HCT116 (cell line): Measurements from ENCODE around the gene APOH. TPM values are rescaled to one million over a fixed set of nuclear protein-coding genes. Genes with fewer than 3 reads are reported as not detected.

ENCODE experiments used
- ATAC-seq: fragments of 200-7000 bp; cut with Tn5 transposase; 2 replicates; pipeline ENCODE4 v1.9.1; 2020; ENCODE audit warnings: mild to moderate bottlenecking, moderate library complexity
- BruUV-seq: library from RNA; stranded (reverse); fragments of 400-500 nt; replicated peaks from 2 replicates; lab custom pipeline; 2021; lab: Mats Ljungman, UMichigan
- CTCF ChIA-PET: fragments of 300-600 bp; sonication (Branson Sonifier 250); formaldehyde crosslinking; loops from one replicate; lab custom pipeline; 2021; ENCODE audit warnings: antibody characterized with exemption; lab: Charles Lee
- POLR2A ChIA-PET: fragments of 300-600, 350-600 bp; sonication (Branson Sonifier 250); formaldehyde crosslinking; loops from one replicate; lab custom pipeline; 2021; ENCODE audit warnings: antibody characterized with exemption; lab: Charles Lee
- RAD21 ChIA-PET, 2 experiments: fragments of 300-600 bp; sonication (Branson Sonifier 250); formaldehyde crosslinking; loops; one replicate each; lab custom pipeline; 2023; ENCODE audit warnings: low total read pairs in 2 of 2; ENCODE audit not compliant: uncharacterized antibody in 2 of 2, unreplicated experiment in 2 of 2, low non-redundant PET in 1 of 2; lab: Charles Lee
- DNase-seq: peaks from one replicate; pipeline ENCODE4 v3.0.0-alpha.2; 2010; ENCODE audit warnings: low read depth, low spot score
- H2AFZ ChIP-seq: fragments of 200-600 bp; shearing (Covaris generic), sonication (generic); 2 replicates; pipeline ENCODE4 v1.6.1; 2017; ENCODE audit warnings: low read depth, mixed run types, mixed read lengths, antibody characterized with exemption, low read length; ENCODE audit not compliant: poor library complexity, severe bottlenecking
- H3K27ac ChIP-seq: 2 replicates; pipeline ENCODE4 v1.5.1; 2012; ENCODE audit warnings: low read depth, low read length
- H3K27me3 ChIP-seq: fragments of 200-600 bp; sonication (generic); 2 replicates; pipeline ENCODE4 v1.6.1; 2016; ENCODE audit warnings: mixed run types, low read length, mixed read lengths; ENCODE audit not compliant: insufficient read depth
- H3K36me3 ChIP-seq, 2 experiments: fragments of 200-500 bp in 1 of 2; fragments of 200-600 bp in 1 of 2; sonication (Bioruptor generic) in 1 of 2; sonication (generic) in 1 of 2; 2 replicates each; pipeline versions ENCODE4 v1.5.1 to v1.6.1; 2014 to 2016; ENCODE audit warnings: low read length in 2 of 2, inconsistent platforms in 1 of 2, mixed read lengths in 1 of 2, mixed run types in 1 of 2; ENCODE audit not compliant: insufficient read depth in 2 of 2, control insufficient read depth in 1 of 2
- H3K4me1 ChIP-seq, 2 experiments: fragments of 200-600 bp in 1 of 2; sonication (generic) in 1 of 2; 2 replicates each; pipeline versions ENCODE4 v1.5.1 to v1.6.1; 2012 to 2017; ENCODE audit warnings: low read length in 2 of 2, inconsistent platforms in 1 of 2, mild to moderate bottlenecking in 1 of 2, mixed read lengths in 1 of 2, mixed run types in 1 of 2, moderate library complexity in 1 of 2; ENCODE audit not compliant: insufficient read depth in 2 of 2, control insufficient read depth in 1 of 2
- H3K4me2 ChIP-seq: fragments of 200-600 bp; sonication (generic); 2 replicates; pipeline ENCODE4 v1.6.1; 2017; ENCODE audit warnings: mixed run types, low read length, mixed read lengths
- H3K4me3 ChIP-seq, 2 experiments: fragments of 200-600 bp in 1 of 2; sonication (generic) in 1 of 2; replicated peaks in 1 of 2; 2 replicates each; pipeline ENCODE4 v1.5.1; 2011 to 2016; ENCODE audit warnings: low read length in 2 of 2, control low read depth in 1 of 2, low read depth in 1 of 2, mild to moderate bottlenecking in 1 of 2, mixed read lengths in 1 of 2, mixed run types in 1 of 2
- H3K79me2 ChIP-seq: fragments of 200-600 bp; sonication (generic); 2 replicates; pipeline ENCODE4 v1.6.1; 2017; ENCODE audit warnings: mild to moderate bottlenecking, mixed run types, low read length, moderate library complexity, mixed read lengths; ENCODE audit not compliant: insufficient read depth
- H3K9ac ChIP-seq: fragments of 200-600 bp; sonication (generic); 2 replicates; pipeline ENCODE4 v1.6.1; 2016; ENCODE audit warnings: low read length, mixed read lengths
- H3K9me2 ChIP-seq: fragments of 200-600 bp; sonication (generic), shearing (Covaris generic); 2 replicates; pipeline ENCODE4 v1.6.1; 2017; ENCODE audit warnings: mixed run types, mild to moderate bottlenecking, moderate library complexity; ENCODE audit not compliant: insufficient read depth
- H3K9me3 ChIP-seq, 2 experiments: fragments of 200-500 bp in 1 of 2; fragments of 200-600 bp in 1 of 2; sonication (Bioruptor generic) in 1 of 2; sonication (generic) in 1 of 2; 2 replicates each; pipeline ENCODE4 v1.6.1; 2014 to 2017; ENCODE audit warnings: low read length in 2 of 2, mixed read lengths in 2 of 2, inconsistent platforms in 1 of 2, low read depth in 1 of 2, mild to moderate bottlenecking in 1 of 2, mixed run types in 1 of 2, moderate library complexity in 1 of 2; ENCODE audit not compliant: control insufficient read depth in 1 of 2, insufficient read depth in 1 of 2
- H4K20me1 ChIP-seq: fragments of 200-600 bp; sonication (generic), shearing (Covaris generic); 2 replicates; pipeline ENCODE4 v1.6.1; 2017; ENCODE audit warnings: mixed run types, mild to moderate bottlenecking, moderate library complexity; ENCODE audit not compliant: insufficient read depth
- CBX3 ChIP-seq: IDR thresholded peaks from 2 replicates; pipeline ENCODE4 v1.6.1; 2012; ENCODE audit warnings: low read depth
- CEBPB ChIP-seq: IDR thresholded peaks from 2 replicates; pipeline ENCODE4 v1.6.1; 2012; ENCODE audit warnings: low read depth
- EGR1 ChIP-seq: IDR thresholded peaks from 2 replicates; pipeline ENCODE4 v1.6.1; 2012; ENCODE audit warnings: low read depth
- EZH2 ChIP-seq: fragments of 200-600 bp; sonication (generic); IDR thresholded peaks from 2 replicates; pipeline ENCODE4 v1.6.1; 2017; ENCODE audit warnings: antibody characterized with exemption, mixed run types
- EZH2phosphoT487 ChIP-seq: fragments of 200-600 bp; IDR thresholded peaks from 2 replicates; pipeline ENCODE4 v1.6.1; 2018; ENCODE audit warnings: antibody characterized with exemption, borderline replicate concordance
- FOSL1 ChIP-seq: IDR thresholded peaks from 2 replicates; pipeline ENCODE4 v1.6.1; 2012; ENCODE audit warnings: low read depth
- JUND ChIP-seq: IDR thresholded peaks from 2 replicates; pipeline ENCODE4 v1.6.1; 2012
- POLR2AphosphoS5 ChIP-seq: IDR thresholded peaks from 2 replicates; pipeline ENCODE4 v1.6.1; 2011; ENCODE audit warnings: mild to moderate bottlenecking, low read depth, low read length, moderate library complexity
- RAD21 ChIP-seq: IDR thresholded peaks from 2 replicates; pipeline ENCODE4 v1.6.1; 2012; ENCODE audit warnings: low read depth, mild to moderate bottlenecking
- SIN3A ChIP-seq: IDR thresholded peaks from 2 replicates; pipeline ENCODE4 v1.6.1; 2012; ENCODE audit warnings: low read depth
- SP1 ChIP-seq: IDR thresholded peaks from 2 replicates; pipeline ENCODE4 v1.6.1; 2012; ENCODE audit warnings: low read depth
- TCF7L2 ChIP-seq: IDR thresholded peaks from 2 replicates; pipeline ENCODE4 v1.7.0; 2011; ENCODE audit warnings: borderline replicate concordance, inconsistent platforms; ENCODE audit not compliant: insufficient read depth, insufficient read length; ENCODE audit errors: extremely low read depth
- YY1 ChIP-seq: IDR thresholded peaks from 2 replicates; pipeline ENCODE4 v1.6.1; 2011; ENCODE audit warnings: low read length, low read depth, moderate library complexity, mild to moderate bottlenecking; ENCODE audit not compliant: insufficient replicate concordance; ENCODE audit errors: extremely low read depth
- ZBTB33 ChIP-seq: IDR thresholded peaks from 2 replicates; pipeline ENCODE4 v1.6.1; 2011; ENCODE audit warnings: mild to moderate bottlenecking, low read length, moderate library complexity; ENCODE audit not compliant: insufficient replicate concordance; ENCODE audit errors: extremely low read depth
- intact Hi-C: fragments of 100-400 bp; cut with micrococcal nuclease; formaldehyde crosslinking; loops from 2 replicates; pipeline ENCODE4 v1.10.0; 2022
- total RNA-seq: library from RNA; stranded (reverse); gene quantifications from one replicate; pipeline ENCODE4 v1.2.1, GENCODE V29; 2021; ENCODE audit not compliant: unreplicated experiment
- TF ChIP-seq, protein P1 (sequence below), 3 experiments: fragments of 200-600 bp in 1 of 3; sonication (generic) in 1 of 3; IDR thresholded peaks in 2 of 3; conservative IDR thresholded peaks in 1 of 3; 2 replicates each; pipeline ENCODE4 v1.5.1; 2012 to 2017; ENCODE audit warnings: low read depth in 2 of 3, low read length in 2 of 3, antibody characterized with exemption in 1 of 3, borderline replicate concordance in 1 of 3, control low read depth in 1 of 3, mild to moderate bottlenecking in 1 of 3, mixed read lengths in 1 of 3, mixed run types in 1 of 3, moderate library complexity in 1 of 3; ENCODE audit not compliant: insufficient read depth in 1 of 3
- TF ChIP-seq, protein P2 (sequence below): IDR thresholded peaks from 2 replicates; pipeline ENCODE4 v1.6.1; 2012

APOH gene
- total RNA-seq, 1 experiment from 2014 or later, result 1.7 TPM

DNA sequence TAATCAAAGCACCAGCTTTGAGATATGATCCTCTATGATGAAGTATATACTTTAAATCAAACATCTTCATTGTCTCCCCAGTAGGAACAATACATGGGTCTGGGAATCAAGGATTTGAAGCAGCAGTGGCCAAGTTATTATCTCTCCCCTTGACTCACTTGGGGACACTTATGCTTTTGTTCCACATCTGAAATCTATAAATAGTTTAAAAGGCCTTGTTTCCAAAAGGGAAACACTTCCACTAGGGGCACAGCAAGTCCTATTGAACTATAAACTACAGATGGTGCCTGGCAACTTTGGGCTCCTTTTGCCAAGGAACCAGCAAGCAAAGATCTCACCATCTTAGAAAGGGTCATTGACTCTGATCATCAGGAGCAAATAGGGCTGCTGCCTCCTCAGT lies 21.3 kb downstream of the APOH start:
- no peaks in the 10 kb centered on the region for H3K79me2 ChIP-seq
- no peak for DNase-seq
- TF ChIP-seq JUND, result no peak
- TF ChIP-seq EZH2phosphoT487, result no peak
- TF ChIP-seq EZH2, result no peak
- TF ChIP-seq POLR2AphosphoS5, result no peak
- TF ChIP-seq, all 23 proteins: peak for 0
- no peaks in the 10 kb centered on the region for H3K9me2 ChIP-seq
- RAD21 ChIA-PET, result no interaction called here
- intact Hi-C loops, result no loop called here
- no peak overlapping the region for H3K27ac ChIP-seq
- CTCF ChIA-PET, result no interaction called here
- H3K9me3 ChIP-seq, result no peaks in the 10 kb centered on the region
- no peaks in the 10 kb centered on the region for H3K27me3 ChIP-seq
- POLR2A ChIA-PET, result no interaction called here
- no peaks in the 10 kb centered on the region for H3K4me1 ChIP-seq
- no peak overlapping the region for H3K9ac ChIP-seq
- no TSS peak for BruUV-seq
- no peak overlapping the region for H3K4me2 ChIP-seq
- H4K20me1 ChIP-seq, result no peaks in the 10 kb centered on the region
- no peaks in the 10 kb centered on the region for H3K36me3 ChIP-seq
- H3K4me3 ChIP-seq, result no peak overlapping the region
- no peak for ATAC-seq
- no peak overlapping the region for H2AFZ ChIP-seq

DNA sequence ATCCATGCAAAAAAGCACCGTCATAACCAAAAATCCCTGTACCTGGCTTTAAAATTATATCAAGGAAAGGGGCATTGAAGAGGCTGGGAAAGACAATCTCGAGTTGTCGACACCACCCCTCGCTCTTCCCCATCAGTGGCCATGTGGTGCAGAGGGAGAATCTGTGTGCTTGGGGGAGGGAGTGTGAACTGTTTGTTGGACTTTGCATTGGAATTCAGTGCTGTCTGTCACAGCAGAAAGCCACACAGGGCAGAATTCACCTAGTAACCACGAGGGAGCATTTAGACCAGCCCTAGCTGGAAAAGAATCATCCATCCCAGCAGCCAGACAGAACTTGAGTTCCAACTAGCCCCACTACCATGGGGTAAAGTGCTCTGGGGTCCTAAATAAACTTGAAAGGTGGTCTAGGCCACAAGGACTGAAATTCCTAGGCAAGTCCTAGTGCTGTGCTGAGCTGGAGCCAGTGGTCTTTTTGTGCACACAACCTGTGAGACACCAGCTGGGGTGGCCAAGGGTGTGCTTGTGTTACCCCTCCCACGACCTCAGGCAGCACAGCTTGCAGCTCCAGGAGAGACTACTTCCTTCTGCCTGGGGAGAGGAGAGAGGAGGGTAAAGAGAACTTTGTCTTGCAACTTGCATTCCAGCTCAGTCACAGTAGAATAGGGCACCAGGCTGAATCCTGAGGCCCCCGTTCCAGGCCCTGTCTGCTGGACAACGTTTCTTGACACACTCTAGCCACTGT lies 25.8 kb downstream of the APOH start:
- Histone ChIP-seq H3K9ac (no peak overlapping the region), H3K9me3 (no peaks in the 10 kb centered on the region), H3K79me2 (no peaks in the 10 kb centered on the region), H4K20me1 (no peaks in the 10 kb centered on the region), H2AFZ (no peak overlapping the region), H3K27ac (no peak overlapping the region), H3K4me1 (peaks cover 0 to 7% of the 10 kb centered on the region in 2 experiments; a peak in 1 of 4 replicates), H3K4me3 (no peak overlapping the region), H3K4me2 (no peak overlapping the region), H3K9me2 (no peaks in the 10 kb centered on the region), H3K27me3 (no peaks in the 10 kb centered on the region), H3K36me3 (no peaks in the 10 kb centered on the region)
- no TSS peak for BruUV-seq
- intact Hi-C loops, result no loop called here
- ChIA-PET CTCF (interaction anchor here (2.9 to 5.9 kb wide), 2 partner anchors 52 to 470 kb away, joined by 10 to 47 read pairs; no protein-coding TSS in a partner anchor), RAD21 (no interaction called here), POLR2A (no interaction called here)
- ATAC-seq (no peak), DNase-seq (no peak)
- TF ChIP-seq JUND (no peak), YY1 (no peak), FOSL1 (no peak), RAD21 (no peak), CBX3 (no peak), SIN3A (no peak), EZH2phosphoT487 (no peak), TCF7L2 (no peak), CEBPB (no peak), SP1 (no peak), EZH2 (no peak), POLR2AphosphoS5 (no peak), EGR1 (no peak), ZBTB33 (no peak)
- TF ChIP-seq, protein P1, sequence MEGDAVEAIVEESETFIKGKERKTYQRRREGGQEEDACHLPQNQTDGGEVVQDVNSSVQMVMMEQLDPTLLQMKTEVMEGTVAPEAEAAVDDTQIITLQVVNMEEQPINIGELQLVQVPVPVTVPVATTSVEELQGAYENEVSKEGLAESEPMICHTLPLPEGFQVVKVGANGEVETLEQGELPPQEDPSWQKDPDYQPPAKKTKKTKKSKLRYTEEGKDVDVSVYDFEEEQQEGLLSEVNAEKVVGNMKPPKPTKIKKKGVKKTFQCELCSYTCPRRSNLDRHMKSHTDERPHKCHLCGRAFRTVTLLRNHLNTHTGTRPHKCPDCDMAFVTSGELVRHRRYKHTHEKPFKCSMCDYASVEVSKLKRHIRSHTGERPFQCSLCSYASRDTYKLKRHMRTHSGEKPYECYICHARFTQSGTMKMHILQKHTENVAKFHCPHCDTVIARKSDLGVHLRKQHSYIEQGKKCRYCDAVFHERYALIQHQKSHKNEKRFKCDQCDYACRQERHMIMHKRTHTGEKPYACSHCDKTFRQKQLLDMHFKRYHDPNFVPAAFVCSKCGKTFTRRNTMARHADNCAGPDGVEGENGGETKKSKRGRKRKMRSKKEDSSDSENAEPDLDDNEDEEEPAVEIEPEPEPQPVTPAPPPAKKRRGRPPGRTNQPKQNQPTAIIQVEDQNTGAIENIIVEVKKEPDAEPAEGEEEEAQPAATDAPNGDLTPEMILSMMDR (IDR thresholded peaks at IDR 0.05 in 2 of 3, conservative IDR thresholded peaks at IDR 0.05 in 1 of 3; ENCODE audit: borderline replicate concordance in 1 of 3, insufficient read depth in 1 of 3, low read depth in 2 of 3, low read length in 2 of 3), result no peak
- TF ChIP-seq, protein P2, sequence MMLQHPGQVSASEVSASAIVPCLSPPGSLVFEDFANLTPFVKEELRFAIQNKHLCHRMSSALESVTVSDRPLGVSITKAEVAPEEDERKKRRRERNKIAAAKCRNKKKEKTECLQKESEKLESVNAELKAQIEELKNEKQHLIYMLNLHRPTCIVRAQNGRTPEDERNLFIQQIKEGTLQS, result no peak
